Body of pancreas (tissue), 4 donors: ENCODE data around the gene IL6ST. TPM values are rescaled to one million over a fixed set of nuclear protein-coding genes. Genes with fewer than 3 reads are reported as not detected.

Experiments
- ATAC-seq: fragments of 150-250 bp; one replicate; pipeline ENCODE4 v1.9.1; 2016
- DNase-seq, 4 donors: peaks; one replicate each; pipeline ENCODE4 v3.0.0-alpha.2; 2019
- H3K27ac ChIP-seq, 4 donors: fragments of 200-600 bp; sonication (generic); 1 replicate in 3 of 4; 2 replicates in 1 of 4; pipeline versions ENCODE4 v1.5.1 to v1.6.1; 2016 to 2019; ENCODE audit warnings: mild to moderate bottlenecking in 1 of 4, mixed read lengths in 1 of 4, moderate library complexity in 1 of 4
- H3K27me3 ChIP-seq, 2 donors: fragments of 200-600 bp; sonication (generic); one replicate each; pipeline ENCODE4 v1.6.0; 2016; ENCODE audit warnings: mild to moderate bottlenecking in 1 of 2
- H3K36me3 ChIP-seq, 2 donors: fragments of 200-600 bp; sonication (generic); replicated peaks in 1 of 2; 2 replicates each; pipeline ENCODE4 v1.5.1; 2016; ENCODE audit warnings: low read depth in 2 of 2; ENCODE audit not compliant: insufficient read depth in 1 of 2
- H3K4me1 ChIP-seq: fragments of 200-600 bp; sonication (generic); one replicate; pipeline ENCODE4 v1.6.0; 2016
- H3K4me3 ChIP-seq, 2 donors: fragments of 200-600 bp; sonication (generic); 1 replicate in 1 of 2; 2 replicates in 1 of 2; pipeline ENCODE4 v1.5.1; 2016 to 2019
- H3K9me3 ChIP-seq, 3 donors: fragments of 200-600 bp; sonication (generic); 1 replicate in 2 of 3; 2 replicates in 1 of 3; pipeline ENCODE4 v1.5.1; 2016
- POLR2A ChIP-seq, 3 donors: fragments of 450-650 bp; IDR thresholded peaks; one replicate each; pipeline ENCODE4 v1.6.1; 2016; ENCODE audit warnings: antibody characterized with exemption in 3 of 3, mild to moderate bottlenecking in 2 of 3
- WGBS, 2 donors: methylation state at CpG; one replicate each; pipeline ENCODE4 v1.1.5; 2017; 5-methylcytosine and 5-hydroxymethylcytosine counted together
- intact Hi-C: fragments of 100-400 bp; cut with DNase I; formaldehyde crosslinking; loops from one replicate; pipeline ENCODE4 v1.15.1; 2023
- total RNA-seq, 2 donors: library from RNA; depleted of rRNA; stranded (reverse); fragments of >200 nt; gene quantifications; one replicate each; pipeline ENCODE4 v1.1.0, GENCODE V29; 2016
- TF ChIP-seq, protein P1 (sequence below), 7 experiments: fragments of 450-650 bp in 4 of 7; fragments of 200-600 bp in 3 of 7; sonication (generic) in 3 of 7; IDR thresholded peaks; one replicate each; pipeline ENCODE4 v1.5.1; 2016 to 2019; ENCODE audit warnings: antibody characterized with exemption in 7 of 7

IL6ST gene
- total RNA-seq, 2 donors from 2014 or later: 48.1 to 82.5 TPM

DNA sequence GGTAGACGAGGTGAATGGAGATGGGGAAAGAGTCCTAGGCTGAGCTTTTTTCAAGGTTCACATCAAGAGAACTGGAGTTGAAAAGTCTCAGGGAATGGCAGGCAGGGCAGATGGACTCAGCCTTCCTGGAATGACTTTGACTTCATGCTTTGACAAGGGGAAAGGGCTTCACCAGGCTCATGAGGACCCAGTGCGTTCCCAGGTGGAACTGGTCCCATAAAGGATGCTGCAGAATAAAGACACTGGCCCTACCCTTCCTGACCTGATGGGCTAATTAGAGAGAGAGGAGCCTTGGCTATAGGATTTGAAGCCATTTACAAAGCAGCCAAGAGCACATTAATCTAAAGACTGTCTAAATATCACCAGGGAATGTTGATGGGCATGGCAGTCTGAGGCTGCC is 79.8 kb downstream of the IL6ST start:
- Histone ChIP-seq H3K4me1 (no peaks in the 10 kb centered on the region), H3K9me3 (no peaks in the 10 kb centered on the region), H3K27ac (no peak overlapping the region), H3K36me3 (no peaks in the 10 kb centered on the region), H3K4me3 (no peak overlapping the region), H3K27me3 (no peaks in the 10 kb centered on the region)
- WGBS, 2 donors: 87 to 100% methylated on average over 2 of the region's 2 CpGs
- TF ChIP-seq, protein P1, sequence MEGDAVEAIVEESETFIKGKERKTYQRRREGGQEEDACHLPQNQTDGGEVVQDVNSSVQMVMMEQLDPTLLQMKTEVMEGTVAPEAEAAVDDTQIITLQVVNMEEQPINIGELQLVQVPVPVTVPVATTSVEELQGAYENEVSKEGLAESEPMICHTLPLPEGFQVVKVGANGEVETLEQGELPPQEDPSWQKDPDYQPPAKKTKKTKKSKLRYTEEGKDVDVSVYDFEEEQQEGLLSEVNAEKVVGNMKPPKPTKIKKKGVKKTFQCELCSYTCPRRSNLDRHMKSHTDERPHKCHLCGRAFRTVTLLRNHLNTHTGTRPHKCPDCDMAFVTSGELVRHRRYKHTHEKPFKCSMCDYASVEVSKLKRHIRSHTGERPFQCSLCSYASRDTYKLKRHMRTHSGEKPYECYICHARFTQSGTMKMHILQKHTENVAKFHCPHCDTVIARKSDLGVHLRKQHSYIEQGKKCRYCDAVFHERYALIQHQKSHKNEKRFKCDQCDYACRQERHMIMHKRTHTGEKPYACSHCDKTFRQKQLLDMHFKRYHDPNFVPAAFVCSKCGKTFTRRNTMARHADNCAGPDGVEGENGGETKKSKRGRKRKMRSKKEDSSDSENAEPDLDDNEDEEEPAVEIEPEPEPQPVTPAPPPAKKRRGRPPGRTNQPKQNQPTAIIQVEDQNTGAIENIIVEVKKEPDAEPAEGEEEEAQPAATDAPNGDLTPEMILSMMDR (IDR thresholded peaks at IDR 0.05): no peak
- TF ChIP-seq POLR2A (IDR thresholded peaks at IDR 0.05): no peak
- no peak for ATAC-seq
- no peak for DNase-seq
- intact Hi-C loops: no loop called here

DNA sequence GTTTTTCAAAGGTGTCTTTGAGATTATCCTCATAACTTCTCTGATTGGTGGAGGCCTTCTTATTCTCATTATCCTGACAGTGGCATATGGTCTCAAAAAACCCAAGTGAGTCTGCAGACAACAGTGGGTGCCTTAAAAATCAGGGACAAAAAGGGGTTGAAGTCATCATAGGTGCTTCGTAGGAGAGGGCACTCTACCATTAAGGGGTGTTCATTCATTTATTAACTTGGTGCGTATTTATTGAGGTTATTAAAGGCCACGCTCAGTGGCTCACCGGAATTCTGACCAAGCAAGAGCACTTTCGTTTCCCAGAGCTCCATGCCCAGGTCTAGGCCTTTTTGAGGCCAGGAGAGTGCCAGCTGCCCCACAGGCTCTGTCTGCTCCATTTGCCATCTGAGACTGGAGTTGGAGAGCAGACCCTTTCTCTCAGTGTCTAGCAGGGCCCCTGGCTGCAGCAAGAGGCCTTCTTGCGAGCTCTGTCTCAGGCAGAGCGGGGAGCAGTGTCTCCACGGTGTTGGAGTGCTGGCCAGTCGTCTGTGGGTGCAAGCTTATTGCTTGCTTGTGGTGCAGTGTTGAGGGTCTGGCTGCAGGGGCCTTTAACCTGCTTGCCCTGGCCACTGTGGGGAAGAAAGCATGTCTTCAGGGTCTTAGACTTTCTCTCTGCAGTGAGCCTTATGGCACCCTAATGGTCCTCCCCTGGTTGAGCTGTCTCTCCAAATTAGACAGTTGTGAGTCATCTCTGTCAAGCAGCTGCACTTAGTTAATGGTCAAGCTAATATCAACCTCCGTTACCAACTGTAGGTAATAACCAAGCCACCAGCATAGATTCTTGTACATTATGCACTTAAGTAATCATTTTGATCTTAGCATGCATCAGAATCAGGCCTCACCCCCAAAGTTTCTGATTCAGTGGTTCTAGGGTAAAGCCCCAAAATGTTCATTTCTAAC is 81.0 kb downstream of the IL6ST start:
- no peak overlapping the region for H3K27ac ChIP-seq

DNA sequence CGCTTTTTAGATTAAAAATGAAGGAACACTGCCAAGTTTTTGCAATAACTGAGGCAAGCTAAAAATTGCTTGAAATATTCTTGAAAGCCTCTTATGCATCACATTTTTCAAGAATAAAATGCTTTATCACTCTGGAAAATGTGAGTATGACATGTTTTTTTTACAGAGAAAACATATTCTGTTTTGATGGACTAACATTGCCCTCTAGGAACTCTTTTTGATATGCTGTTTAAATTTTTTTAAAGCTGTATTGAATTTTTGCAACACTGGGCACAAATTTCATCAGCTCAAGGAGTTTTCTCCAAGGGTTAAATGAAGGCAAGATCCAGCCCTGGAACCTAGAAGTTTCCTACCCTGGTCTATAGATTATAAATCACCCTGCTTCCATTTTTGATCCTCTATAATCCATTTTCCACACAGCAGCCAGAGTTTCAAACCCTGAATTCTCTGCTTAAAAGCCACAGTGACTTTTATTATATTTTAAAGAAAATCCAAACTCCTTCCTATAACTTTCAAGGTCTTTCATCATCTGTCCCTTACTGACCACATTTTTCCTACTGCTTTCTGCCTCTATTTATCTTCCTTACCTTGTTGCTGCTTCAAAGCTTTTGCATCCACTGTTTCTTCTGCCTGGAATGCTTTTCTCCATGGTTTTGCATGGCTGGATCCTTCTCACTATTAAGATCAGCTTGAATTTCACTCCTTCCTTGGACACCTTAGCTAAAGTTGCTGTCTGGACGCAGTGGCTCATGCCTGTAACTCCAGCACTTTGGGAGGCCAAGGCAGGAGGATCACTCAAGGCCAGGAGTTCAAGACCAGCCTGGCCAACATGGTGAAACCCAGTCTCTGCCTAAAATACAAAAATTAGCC is 82.7 kb downstream of the IL6ST start:
- H3K4me3 ChIP-seq: no peak overlapping the region
- 60 to 76% methylated on average over 2 of the region's 2 CpGs for WGBS, 2 donors
- H3K36me3 ChIP-seq: no peaks in the 10 kb centered on the region
- TF ChIP-seq, protein P1 (IDR thresholded peaks at IDR 0.05): no peak
- no peak for TF ChIP-seq POLR2A (IDR thresholded peaks at IDR 0.05)
- H3K27me3 ChIP-seq: no peaks in the 10 kb centered on the region
- intact Hi-C loops: no loop called here
- H3K9me3 ChIP-seq: no peaks in the 10 kb centered on the region
- ATAC-seq (no peak), DNase-seq (no peak)
- H3K27ac ChIP-seq: no peak overlapping the region
- H3K4me1 ChIP-seq: no peaks in the 10 kb centered on the region

More for the DNA sequence above, 81.0 kb downstream of the IL6ST start:
- Histone ChIP-seq H3K9me3 (no peaks in the 10 kb centered on the region), H3K27me3 (no peaks in the 10 kb centered on the region), H3K4me1 (no peaks in the 10 kb centered on the region), H3K36me3 (no peaks in the 10 kb centered on the region), H3K4me3 (no peak overlapping the region)
- TF ChIP-seq, protein P1 (IDR thresholded peaks at IDR 0.05): no peak
- no peak for TF ChIP-seq POLR2A (IDR thresholded peaks at IDR 0.05)
- DNase-seq (no peak), ATAC-seq (no peak)
- intact Hi-C loops: no loop called here
- 94% methylated on average over 10 of the region's 10 CpGs for WGBS, 2 donors

DNA sequence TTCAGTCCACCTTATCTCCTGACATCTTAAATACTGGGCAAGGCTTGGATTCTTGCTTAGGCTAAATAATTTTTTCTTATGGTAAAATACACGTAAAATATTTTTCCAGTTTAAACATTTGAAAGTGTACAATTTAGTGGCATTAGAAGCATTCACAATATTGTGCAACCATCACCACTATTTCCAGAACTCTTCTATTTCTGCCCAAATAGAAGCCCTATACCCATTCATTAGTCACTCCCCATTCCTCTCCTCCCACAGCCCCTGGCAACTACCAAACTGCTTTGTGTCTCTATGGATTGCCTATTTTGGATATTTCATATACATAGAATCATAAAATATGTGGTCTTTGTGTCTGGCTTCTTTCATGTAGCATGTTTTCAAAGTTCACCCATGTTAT is 86.0 kb downstream of the IL6ST start:
- Histone ChIP-seq H3K9me3 (no peaks in the 10 kb centered on the region), H3K27ac (no peak overlapping the region), H3K4me1 (no peaks in the 10 kb centered on the region), H3K27me3 (no peaks in the 10 kb centered on the region), H3K4me3 (no peak overlapping the region), H3K36me3 (no peaks in the 10 kb centered on the region)
- intact Hi-C loops: no loop called here
- no peak for ATAC-seq
- WGBS, 2 donors: 40 to 93% methylated on average over 1 of the region's 1 CpG
- no peak for DNase-seq
- TF ChIP-seq, protein P1 (IDR thresholded peaks at IDR 0.05): no peak
- TF ChIP-seq POLR2A (IDR thresholded peaks at IDR 0.05): no peak
